Activated T-helper 1 cell treated with anti-CD3 and anti-CD28 coated beads, Interleukin-12 subunit alpha, Interleukin-12 subunit beta, Interleukin-2, Interleukin-4 antibody, amounts not matched to agents 30 ng/mL and 10 ng/mL and 1 ng/mL, durations not matched to agents 14 hours and 24 hours and 36 hours (primary cell): ENCODE measurements around the gene LHPP. TPM values are rescaled to one million over a fixed set of nuclear protein-coding genes. Genes with fewer than 3 reads are reported as not detected.

Experiments used
- DNase-seq: peaks from one replicate; pipeline ENCODE4 v3.0.0; 2021; ENCODE audit warnings: low spot score
- H3K27ac Mint-ChIP-seq: one replicate; pipeline ENCODE4 v1.8.0; 2021; ENCODE audit warnings: mild to moderate bottlenecking, mixed read lengths
- H3K27me3 Mint-ChIP-seq: one replicate; pipeline ENCODE4 v1.8.0; 2022; ENCODE audit warnings: mild to moderate bottlenecking, moderate library complexity, mixed read lengths; ENCODE audit not compliant: insufficient read depth
- H3K36me3 Mint-ChIP-seq: one replicate; pipeline ENCODE4 v1.8.0; 2021; ENCODE audit warnings: low read depth, mixed read lengths
- H3K4me1 Mint-ChIP-seq: one replicate; pipeline ENCODE4 v1.8.0; 2021; ENCODE audit warnings: low read depth, mixed read lengths
- H3K4me3 Mint-ChIP-seq: one replicate; pipeline ENCODE4 v1.8.0; 2021; ENCODE audit warnings: mild to moderate bottlenecking, moderate library complexity, mixed read lengths
- H3K9me3 Mint-ChIP-seq: one replicate; pipeline ENCODE4 v1.8.0; 2021; ENCODE audit warnings: mixed read lengths
- intact Hi-C: fragments of 100-400 bp; cut with micrococcal nuclease; formaldehyde crosslinking; loops from one replicate; pipeline ENCODE4 v1.15.1; 2024
- total RNA-seq: library from RNA; stranded (reverse); gene quantifications from 2 replicates; pipeline ENCODE4 v1.2.3, GENCODE V29; 2022

LHPP gene
- total RNA-seq, 1 donor from 2014 or later: 5.0 TPM

DNA sequence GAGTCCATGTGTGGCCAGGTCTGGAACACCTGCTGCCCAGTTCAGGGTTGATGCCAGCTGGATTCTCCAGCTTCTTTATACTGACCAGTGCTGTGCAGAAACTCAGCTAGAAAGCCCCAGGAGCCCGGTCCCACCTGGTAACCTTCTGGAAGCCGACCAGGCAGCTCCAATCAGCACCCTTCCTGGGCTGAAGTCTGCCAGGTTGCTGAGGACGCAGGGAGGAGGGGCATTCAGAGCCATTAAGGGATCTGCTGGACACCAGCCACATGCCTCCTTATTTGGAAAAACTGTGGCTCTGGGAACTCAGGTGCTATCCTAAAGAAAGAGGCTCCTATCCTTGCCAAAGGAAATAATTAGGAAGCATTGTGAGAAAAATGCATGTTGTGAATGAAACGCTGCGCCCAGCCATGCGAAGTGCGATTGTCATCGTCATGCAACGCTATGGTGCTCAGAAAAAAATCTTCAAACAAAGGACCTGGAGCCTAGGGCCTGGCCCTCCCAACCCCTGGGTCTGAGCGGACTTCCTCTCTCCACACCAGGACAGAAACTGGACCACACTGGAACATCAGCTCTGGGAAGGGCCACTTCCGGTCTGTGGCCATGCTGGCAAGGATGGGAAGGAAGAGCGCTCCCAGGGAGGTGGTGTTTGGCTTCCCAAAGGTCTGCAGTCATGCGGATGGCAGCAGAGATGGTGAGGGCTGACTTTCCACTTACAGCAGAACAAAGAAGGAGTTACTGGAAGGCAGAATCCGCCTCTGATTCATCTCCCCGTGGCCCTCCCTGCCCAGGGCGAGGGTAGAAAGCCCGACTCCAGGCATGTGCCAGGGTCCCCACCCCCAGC is 192.4 kb downstream of the LHPP start:
- no peak for DNase-seq
- intact Hi-C loops: no loop called here
- H3K27ac Mint-ChIP-seq: no peak overlapping the region
- peaks cover 17% of the 10 kb centered on the region for H3K36me3 Mint-ChIP-seq
- no peak overlapping the region for H3K4me3 Mint-ChIP-seq
- H3K4me1 Mint-ChIP-seq: peaks cover 73% of the 10 kb centered on the region
- H3K9me3 Mint-ChIP-seq: no peaks in the 10 kb centered on the region
- no peaks in the 10 kb centered on the region for H3K27me3 Mint-ChIP-seq

DNA sequence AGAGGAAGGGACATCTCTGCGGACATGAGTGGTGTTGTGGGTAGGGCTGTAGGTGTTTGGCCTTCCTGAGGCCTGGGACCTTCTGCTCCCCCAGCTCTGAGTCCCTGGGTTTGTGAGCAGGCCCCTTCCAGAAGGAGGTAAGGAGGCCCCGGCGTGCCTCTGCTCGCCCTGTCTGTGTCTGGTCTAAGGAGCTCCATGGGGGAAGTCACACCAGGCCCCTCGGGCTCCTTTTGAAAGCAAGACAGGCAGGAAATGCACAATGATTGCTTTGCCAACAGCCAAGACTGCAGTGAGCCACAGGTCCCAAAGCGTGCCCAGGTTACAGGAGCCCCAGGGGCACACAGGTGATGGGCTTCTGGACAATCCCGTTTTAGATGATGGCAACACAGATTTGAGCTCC is 193.1 kb downstream of the LHPP start:
- no peaks in the 10 kb centered on the region for H3K9me3 Mint-ChIP-seq
- H3K36me3 Mint-ChIP-seq: peaks cover 17% of the 10 kb centered on the region
- no peak for DNase-seq
- H3K27me3 Mint-ChIP-seq: no peaks in the 10 kb centered on the region
- H3K27ac Mint-ChIP-seq: no peak overlapping the region
- peaks cover 73% of the 10 kb centered on the region for H3K4me1 Mint-ChIP-seq
- intact Hi-C loops: no loop called here
- no peak overlapping the region for H3K4me3 Mint-ChIP-seq

DNA sequence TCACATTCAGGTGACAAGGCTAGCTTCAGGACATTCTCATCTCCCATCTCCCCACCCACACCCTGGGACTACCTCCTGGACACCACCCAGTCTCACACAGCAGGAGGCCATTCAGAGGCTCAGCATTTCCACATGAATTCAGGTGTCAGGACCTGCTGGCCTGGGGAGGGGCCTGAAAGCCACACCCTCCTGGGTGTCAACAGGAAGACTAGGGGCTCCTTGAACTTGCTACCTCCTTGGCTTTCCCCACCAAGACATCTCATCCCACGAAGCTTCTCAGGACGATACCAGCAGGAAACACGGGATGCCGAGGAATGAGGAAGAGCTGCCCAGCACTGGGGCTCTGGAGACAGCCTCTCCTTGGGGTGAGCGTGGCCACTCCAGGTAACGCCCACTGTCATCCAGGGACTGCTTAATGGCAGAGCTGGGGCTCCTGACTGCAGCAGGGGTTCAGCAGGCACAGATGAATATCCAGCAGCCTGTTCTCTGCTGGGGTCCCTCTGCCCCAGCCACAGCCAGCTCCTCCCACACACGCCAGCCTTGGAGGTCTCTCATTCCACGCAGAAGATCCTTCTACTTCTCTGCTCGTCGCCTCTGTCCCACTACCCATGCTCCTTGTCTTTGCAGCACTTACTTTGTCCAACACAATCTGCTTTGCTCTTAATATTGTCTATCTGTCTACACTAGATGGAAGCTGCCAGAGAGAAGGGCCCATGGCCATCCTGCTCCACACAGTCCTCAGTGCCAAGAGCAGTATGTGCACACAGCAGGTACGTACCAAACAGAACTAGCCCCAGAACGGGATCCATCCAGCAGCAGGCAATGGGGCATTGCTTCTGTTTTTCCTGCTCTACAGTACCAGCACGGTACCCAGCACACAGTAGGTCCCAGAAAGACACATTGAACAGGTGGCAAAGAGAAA is 193.8 kb downstream of the LHPP start:
- H3K4me3 Mint-ChIP-seq: no peak overlapping the region
- peaks cover 72% of the 10 kb centered on the region for H3K4me1 Mint-ChIP-seq
- H3K27me3 Mint-ChIP-seq: no peaks in the 10 kb centered on the region
- no peaks in the 10 kb centered on the region for H3K9me3 Mint-ChIP-seq
- intact Hi-C loops: no loop called here
- H3K27ac Mint-ChIP-seq: no peak overlapping the region
- no peak for DNase-seq
- H3K36me3 Mint-ChIP-seq: peaks cover 16% of the 10 kb centered on the region

DNA sequence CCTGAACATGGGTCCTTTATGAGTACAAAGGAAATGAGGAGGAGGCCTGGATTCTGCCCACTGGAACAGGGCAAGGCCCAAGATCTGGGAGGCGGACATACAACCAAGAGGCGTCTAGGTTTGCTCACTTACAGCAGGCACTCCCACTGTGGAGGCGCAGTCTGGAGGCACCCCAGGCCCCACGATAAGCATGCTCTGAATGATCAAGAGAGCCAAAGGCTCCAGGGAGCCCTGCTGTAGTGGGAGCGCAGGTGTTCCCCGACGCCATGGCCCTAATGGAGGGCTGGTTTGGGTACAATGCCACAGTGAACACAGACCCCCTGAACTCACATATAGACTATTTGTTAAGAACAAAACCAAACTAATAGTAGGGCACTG is 194.5 kb downstream of the LHPP start:
- intact Hi-C loops: no loop called here
- no peaks in the 10 kb centered on the region for H3K9me3 Mint-ChIP-seq
- H3K4me3 Mint-ChIP-seq: no peak overlapping the region
- peaks cover 12% of the 10 kb centered on the region for H3K36me3 Mint-ChIP-seq
- no peaks in the 10 kb centered on the region for H3K27me3 Mint-ChIP-seq
- DNase-seq: no peak
- no peak overlapping the region for H3K27ac Mint-ChIP-seq
- peaks cover 66% of the 10 kb centered on the region for H3K4me1 Mint-ChIP-seq

DNA sequence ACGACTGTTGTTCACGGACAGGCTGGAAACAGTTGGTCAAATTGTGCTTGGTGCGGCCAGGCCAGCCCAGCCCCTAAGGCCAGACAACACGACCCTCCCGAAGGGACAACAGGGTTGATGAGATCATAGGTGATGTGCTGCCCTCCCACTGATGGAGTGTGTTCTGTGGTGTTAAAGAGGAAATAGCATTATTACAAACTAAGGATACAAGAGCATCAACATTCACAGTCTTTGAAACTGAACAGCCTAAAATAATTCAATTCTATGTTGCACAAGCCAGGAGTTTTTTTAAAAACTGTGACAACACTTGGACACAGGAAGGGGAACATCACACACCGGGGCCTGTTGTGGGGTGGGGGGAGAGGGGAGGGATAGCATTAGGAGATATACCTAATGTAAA is 194.9 kb downstream of the LHPP start:
- intact Hi-C loops: no loop called here
- H3K4me1 Mint-ChIP-seq: peaks cover 62% of the 10 kb centered on the region
- DNase-seq: no peak
- H3K9me3 Mint-ChIP-seq: no peaks in the 10 kb centered on the region
- H3K27ac Mint-ChIP-seq: no peak overlapping the region
- H3K36me3 Mint-ChIP-seq: peaks cover 12% of the 10 kb centered on the region
- no peaks in the 10 kb centered on the region for H3K27me3 Mint-ChIP-seq
- H3K4me3 Mint-ChIP-seq: no peak overlapping the region

DNA sequence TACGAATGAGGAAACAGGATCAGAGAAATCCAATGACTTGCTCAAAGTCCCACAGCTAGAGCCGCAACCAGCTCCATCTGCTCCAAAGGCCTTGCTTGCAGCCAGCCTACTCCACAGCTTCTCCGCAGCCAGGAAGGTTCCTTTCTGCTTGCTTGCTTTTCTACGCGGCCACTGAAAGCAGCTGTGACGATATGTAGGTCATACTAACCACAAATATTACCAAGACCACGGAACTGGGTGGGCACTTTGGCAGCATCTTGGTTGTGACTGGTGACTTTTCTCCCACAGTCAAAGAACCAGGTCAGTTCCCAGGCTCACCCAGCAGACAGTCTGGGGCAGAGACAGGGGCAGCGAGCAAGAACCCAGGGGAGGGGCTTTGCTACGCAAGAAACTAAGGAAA is 196.2 kb downstream of the LHPP start:
- no peak overlapping the region for H3K4me3 Mint-ChIP-seq
- H3K27ac Mint-ChIP-seq: no peak overlapping the region
- H3K27me3 Mint-ChIP-seq: no peaks in the 10 kb centered on the region
- peaks cover 53% of the 10 kb centered on the region for H3K4me1 Mint-ChIP-seq
- intact Hi-C loops: no loop called here
- H3K9me3 Mint-ChIP-seq: no peaks in the 10 kb centered on the region
- DNase-seq: no peak
- peaks cover 12% of the 10 kb centered on the region for H3K36me3 Mint-ChIP-seq

DNA sequence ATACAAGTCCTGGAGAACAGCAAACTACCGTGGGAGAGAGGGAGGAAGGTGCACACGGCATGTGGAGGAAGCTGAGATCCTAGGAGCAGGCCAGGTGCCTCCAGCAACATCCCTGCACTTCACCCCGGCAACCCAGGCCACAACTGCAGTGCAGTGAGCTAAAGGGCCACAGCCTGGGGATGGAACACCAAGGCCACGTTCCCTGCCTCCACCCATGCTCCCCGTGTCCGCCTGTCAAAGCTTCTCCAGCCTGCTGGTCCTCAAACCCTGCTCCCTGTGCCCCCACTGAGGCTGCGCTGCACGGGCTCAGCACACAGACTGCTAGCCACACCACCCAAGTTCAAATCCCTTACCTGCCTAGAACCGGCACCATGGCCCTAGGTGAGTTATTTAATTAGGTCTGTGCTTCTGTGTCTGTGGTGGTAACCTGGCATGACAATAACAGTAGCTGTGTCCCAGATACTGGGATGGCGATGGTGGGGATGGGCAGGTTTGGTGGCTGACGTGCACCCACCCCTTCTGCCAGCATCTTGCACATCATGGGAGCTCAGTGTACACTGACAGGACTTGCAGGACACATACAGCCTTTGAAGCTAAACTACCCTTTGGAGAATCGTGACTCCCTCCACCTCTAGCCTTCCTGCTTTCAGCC is 197.1 kb downstream of the LHPP start:
- no peak overlapping the region for H3K4me3 Mint-ChIP-seq

DNA sequence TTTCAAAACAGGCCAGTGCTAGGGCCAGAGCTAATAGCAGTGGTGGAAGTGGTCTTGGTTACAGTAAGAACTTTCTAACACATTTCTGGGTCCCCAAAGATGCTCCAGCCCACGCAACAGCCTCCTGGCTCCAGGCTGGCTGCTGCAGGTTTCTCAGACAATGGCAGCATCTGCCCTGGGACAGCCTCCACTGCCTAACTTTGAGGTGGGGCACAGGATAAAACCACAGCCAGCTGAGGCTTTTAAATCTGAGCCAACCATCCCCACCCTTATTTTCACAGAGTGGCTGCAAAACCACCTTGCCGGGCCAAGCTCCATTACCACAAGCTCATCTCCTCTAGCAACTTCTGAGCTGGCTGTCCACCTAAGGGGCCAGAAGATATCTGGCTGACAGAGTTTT is 197.8 kb downstream of the LHPP start:
- Mint-ChIP-seq H3K9me3 (no peaks in the 10 kb centered on the region), H3K36me3 (peaks cover 10% of the 10 kb centered on the region), H3K4me3 (no peak overlapping the region), H3K27ac (no peak overlapping the region), H3K4me1 (peaks cover 53% of the 10 kb centered on the region), H3K27me3 (no peaks in the 10 kb centered on the region)
- DNase-seq: no peak
- intact Hi-C loops: no loop called here

More for the DNA sequence above, 197.1 kb downstream of the LHPP start:
- no peak for DNase-seq
- H3K36me3 Mint-ChIP-seq: peaks cover 10% of the 10 kb centered on the region
- H3K9me3 Mint-ChIP-seq: no peaks in the 10 kb centered on the region
- intact Hi-C loops: no loop called here
- H3K27ac Mint-ChIP-seq: peak overlapping the region; percentile 19
- H3K27me3 Mint-ChIP-seq: no peaks in the 10 kb centered on the region
- H3K4me1 Mint-ChIP-seq: peaks cover 53% of the 10 kb centered on the region

DNA sequence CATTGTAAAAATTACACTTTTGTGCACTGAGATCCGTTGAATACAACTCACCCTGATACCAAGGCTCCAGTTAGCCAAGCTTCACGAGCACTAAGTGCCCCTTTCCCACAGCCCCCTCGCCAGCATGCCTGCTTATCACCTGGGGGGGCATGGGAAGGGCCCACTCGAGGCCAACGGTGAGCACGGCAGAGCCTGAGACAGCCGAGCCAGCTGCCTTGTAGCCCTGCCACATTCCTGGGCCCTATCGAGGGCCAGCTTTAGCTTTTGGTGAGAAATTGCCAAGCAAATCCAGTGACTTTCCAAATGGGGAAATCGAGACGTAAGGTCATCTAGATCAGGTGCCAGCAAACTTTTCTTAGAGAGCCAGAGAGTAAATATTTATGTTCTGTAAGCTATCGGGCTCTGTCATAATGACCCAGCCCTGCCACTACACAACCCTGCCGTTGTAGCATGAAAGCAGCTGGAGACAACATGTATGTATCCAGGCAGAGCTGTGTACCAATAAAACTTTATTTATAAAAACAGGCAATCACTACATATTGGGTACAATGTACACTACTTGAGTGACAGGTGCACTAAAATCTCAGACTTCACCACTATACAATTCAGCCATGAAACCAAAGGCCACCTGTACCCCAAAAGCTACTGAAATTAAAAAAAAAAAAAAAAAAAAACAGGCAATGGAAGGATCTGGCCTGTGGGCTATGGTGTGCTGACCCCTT is 198.9 kb downstream of the LHPP start:
- no peak for DNase-seq
- H3K4me1 Mint-ChIP-seq: peaks cover 42% of the 10 kb centered on the region
- H3K27me3 Mint-ChIP-seq: no peaks in the 10 kb centered on the region
- H3K36me3 Mint-ChIP-seq: peaks cover 15% of the 10 kb centered on the region
- intact Hi-C loops: no loop called here
- no peaks in the 10 kb centered on the region for H3K9me3 Mint-ChIP-seq
- no peak overlapping the region for H3K4me3 Mint-ChIP-seq
- no peak overlapping the region for H3K27ac Mint-ChIP-seq

DNA sequence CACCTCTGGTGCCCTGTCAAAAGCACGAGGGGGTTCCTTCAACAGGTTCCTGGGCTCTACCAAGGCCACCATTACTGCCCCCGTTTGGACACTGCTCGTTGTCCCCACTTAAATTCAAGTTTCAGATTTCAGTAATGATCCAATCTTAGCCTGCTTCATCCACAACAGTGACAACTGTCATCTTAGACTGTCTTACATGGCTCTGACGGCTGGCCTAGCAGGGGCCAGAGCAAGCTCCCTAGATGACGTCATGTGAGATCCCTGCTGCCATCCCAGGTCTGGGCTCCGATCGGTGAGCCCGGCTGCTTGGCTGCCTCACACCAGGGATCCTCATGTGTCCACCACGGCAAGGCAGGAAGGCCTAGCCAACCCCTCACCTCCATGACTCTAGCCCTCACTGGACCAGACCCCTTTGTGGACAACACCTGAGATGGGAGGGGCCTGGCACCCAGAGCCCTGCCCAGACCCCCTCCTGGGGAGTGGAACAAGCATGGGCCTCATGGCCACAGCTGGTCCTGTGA is 200.1 kb downstream of the LHPP start:
- H3K27me3 Mint-ChIP-seq: no peaks in the 10 kb centered on the region
- DNase-seq: no peak
- H3K27ac Mint-ChIP-seq: no peak overlapping the region
- intact Hi-C loops: no loop called here
- no peaks in the 10 kb centered on the region for H3K9me3 Mint-ChIP-seq
- peaks cover 33% of the 10 kb centered on the region for H3K4me1 Mint-ChIP-seq
- H3K36me3 Mint-ChIP-seq: peaks cover 11% of the 10 kb centered on the region
- no peak overlapping the region for H3K4me3 Mint-ChIP-seq

DNA sequence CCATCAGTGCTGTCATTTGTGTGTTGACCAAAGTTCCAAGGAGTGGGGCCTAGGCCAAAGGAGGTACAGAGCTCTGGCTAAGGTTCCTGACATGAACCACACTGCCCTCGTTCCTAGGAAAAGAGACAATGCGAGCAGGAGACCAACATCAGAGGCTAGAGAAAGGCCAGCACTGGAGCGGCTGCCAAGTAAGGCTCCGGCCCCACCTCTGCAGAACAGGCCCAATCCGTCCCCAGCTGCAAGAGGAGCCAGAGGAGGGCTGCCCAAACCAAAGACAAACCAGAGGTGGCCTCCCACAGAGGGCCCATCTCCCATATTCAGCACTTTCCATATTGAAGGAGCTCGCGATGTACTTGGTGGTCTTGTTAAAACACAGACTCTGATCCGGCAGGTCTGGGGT is 201.6 kb downstream of the LHPP start:
- intact Hi-C loops: no loop called here
- H3K27me3 Mint-ChIP-seq: no peaks in the 10 kb centered on the region
- H3K9me3 Mint-ChIP-seq: no peaks in the 10 kb centered on the region
- H3K4me1 Mint-ChIP-seq: peaks cover 21% of the 10 kb centered on the region
- peaks cover 9% of the 10 kb centered on the region for H3K36me3 Mint-ChIP-seq
- no peak overlapping the region for H3K4me3 Mint-ChIP-seq
- H3K27ac Mint-ChIP-seq: no peak overlapping the region
- DNase-seq: no peak
